PC-9 (cell line): Measurements from ENCODE around the gene TECTA.

ENCODE experiments used
- CTCF ChIP-seq: fragments of 200-600 bp; sonication (generic); conservative IDR thresholded peaks from 2 replicates; pipeline ENCODE4 v1.6.1; 2017; ENCODE audit warnings: mixed run types, antibody characterized with exemption, mild to moderate bottlenecking, moderate library complexity
- EZH2 ChIP-seq: fragments of 200-600 bp; sonication (generic); IDR thresholded peaks from 2 replicates; pipeline ENCODE4 v1.8.0; 2017; ENCODE audit warnings: antibody characterized with exemption, low read depth

GRCh38 chr11:121238956-121239355 lies 137.9 kb downstream of the TECTA start:
- TF ChIP-seq CTCF (no peak), EZH2 (no peak)
